GM10266 (cell line): ENCODE measurements around the gene TTLL11.

Experiments used
- DNase-seq: peaks from one replicate; pipeline ENCODE4 v3.0.0; 2012; ENCODE audit errors: extremely low spot score
- CTCF ChIP-seq: IDR thresholded peaks from 2 replicates; pipeline ENCODE4 v1.5.1; 2012; ENCODE audit warnings: mild to moderate bottlenecking, low read depth; ENCODE audit not compliant: control insufficient read depth, insufficient read depth; ENCODE audit errors: missing control alignments

Gene TTLL11

DNA sequence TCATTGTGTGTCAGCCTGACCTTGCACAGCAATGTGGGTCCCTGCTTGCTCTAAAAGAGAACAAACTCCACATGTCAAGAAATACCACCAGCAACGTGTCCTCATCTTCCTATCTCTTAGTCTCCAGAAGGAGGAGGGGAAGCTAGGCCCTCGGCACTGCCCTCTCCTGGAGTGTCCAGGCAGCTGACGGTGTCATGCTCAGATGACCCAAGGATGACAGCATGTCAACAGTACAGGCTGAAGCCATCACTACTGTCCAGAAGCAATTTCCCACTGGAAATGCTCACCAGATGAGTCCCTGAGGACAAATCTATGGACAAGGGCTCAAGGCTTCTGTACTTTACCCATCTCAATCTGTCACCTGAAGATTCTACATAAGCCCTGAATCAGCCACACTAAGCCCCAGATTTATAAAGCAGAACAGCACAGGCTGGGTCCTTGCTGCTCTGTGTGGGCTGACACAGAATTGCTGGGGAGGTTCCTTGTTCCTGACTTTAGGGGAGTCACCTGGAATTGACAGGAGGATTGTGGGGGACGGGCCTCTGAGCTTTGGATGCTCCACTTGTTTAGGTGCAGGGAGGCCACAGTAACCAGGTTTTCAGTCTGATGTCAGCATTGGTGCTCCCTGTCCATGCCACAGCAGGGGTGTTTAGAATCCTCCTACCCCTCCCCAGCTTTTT is 231.5 kb downstream of the TTLL11 start:
- peak; percentile 33 for DNase-seq
- TF ChIP-seq CTCF: peak; percentile 38

DNA sequence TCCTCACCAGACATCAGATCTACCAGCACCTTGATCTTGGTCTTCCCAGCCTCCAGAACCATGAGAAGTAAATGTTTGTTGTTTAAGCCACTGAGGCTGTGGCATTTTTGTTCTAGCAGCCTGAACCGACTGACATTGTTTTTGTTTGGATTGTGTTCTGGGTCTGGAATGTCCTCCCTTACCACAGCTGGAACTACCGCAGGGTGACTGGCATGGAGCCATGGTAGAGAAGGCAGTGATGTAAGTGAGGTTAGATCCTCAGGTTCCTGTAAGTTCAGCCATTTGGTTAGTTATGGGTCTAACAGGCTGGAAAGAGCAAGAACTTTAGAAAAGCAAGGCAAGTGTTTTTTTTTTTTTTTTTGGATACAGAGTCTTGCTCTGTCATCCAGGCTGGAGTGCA is 232.4 kb downstream of the TTLL11 start:
- no peak for TF ChIP-seq CTCF
- DNase-seq: no peak

DNA sequence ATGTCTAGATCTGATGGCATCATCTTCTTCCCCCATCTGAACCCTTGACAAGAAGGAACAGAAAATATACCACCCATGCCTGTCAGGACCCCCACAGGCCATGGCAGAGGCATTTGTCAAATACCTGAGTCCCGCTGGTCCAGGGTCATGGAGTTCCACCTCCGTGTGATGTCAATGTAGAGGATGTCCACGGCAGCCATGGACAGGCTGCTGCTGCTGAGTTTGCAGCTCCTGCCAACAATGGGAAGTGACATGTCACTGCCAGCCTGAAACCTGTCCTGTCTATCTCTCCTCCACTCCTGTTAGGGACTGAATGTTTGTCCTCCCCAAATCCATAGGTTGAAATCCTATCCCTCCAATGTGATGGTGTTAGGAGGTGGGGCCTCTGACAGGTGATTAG is 232.9 kb downstream of the TTLL11 start:
- no peak for DNase-seq
- TF ChIP-seq CTCF: no peak

DNA sequence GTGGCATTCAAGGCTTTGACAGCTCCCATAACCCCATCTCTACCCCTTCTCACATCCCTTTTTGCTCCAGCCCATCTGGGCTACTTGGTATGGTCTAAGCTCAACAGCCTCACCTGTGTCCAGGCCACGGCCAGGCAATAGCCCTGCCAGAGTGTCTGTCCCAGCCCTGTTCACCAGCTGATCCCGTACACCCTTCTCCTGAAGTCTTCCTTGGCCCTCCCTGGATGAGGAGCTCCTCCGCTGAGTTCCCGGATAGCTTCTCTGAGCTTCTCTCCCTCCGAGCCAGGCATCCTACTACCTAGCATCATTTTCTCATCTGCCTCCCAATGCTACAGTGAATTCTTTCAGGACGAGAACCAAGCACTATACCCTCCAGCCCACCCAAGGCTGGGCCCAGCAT is 233.5 kb downstream of the TTLL11 start:
- TF ChIP-seq CTCF: no peak
- no peak for DNase-seq

DNA sequence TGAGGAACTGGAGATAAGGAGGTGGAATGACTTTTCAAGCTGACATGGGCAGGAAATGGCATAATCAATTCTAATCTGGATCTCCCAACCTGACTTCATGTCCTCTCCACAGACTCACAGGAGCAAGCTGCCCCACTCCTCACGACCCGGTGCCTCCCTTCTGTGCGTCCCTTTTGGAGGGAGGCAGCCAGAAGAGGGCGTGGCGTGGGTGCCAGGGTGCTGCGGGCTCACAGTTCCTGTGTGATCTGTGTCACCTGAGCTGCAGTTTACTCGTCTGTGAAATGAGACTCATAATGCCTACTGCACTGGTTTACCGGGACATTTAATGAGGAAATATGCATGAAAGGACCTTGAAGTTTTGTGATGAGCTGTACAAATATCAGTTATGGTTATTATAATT is 234.3 kb downstream of the TTLL11 start:
- no peak for DNase-seq
- TF ChIP-seq CTCF: no peak

DNA sequence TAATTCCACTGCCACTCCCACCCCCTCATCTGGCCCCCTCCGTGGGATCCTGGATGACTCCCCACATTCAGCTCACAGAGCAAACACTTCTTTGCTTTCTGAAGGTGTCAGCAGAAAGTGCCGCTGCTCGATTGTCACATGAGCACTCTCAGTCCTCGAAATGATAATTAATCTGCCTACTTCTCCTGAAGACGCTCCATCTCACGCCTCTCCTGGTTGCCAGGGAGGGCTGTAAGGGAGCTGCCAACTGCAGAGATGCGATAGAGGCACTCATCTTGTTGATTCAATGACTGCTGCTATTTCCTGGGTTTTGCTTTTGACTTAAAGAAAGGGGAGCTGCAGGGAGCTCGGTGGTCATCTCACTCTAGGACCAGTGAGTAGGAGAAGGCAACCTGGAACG is 235.2 kb downstream of the TTLL11 start:
- no peak for DNase-seq
- no peak for TF ChIP-seq CTCF

GRCh38 chr9:121855476-121855875 is 237.6 kb downstream of the TTLL11 start:
- no peak for DNase-seq
- TF ChIP-seq CTCF: no peak
